ENCODE measurements around the gene DNM3.

- TF ChIP-seq CTCF (IDR thresholded peaks at IDR 0.05; ENCODE audit: low read length) = no peak
- TF ChIP-seq EZH2 (IDR thresholded peaks at IDR 0.05; ENCODE audit: borderline replicate concordance, low read length) = no peak
Measured at GRCh38 chr1:172335377-172335776, 494.1 kb downstream of the DNM3 start.

Measured in OCI-LY1 (cell line).